Choroid plexus epithelial cell (primary cell): Measurements from ENCODE around the gene FGGY.
A peak's percentile ranks its signal among the peaks of the same experiment; 100 is the strongest.
"Not testable (repeated sequence)": the region's sequence is repeated elsewhere in the genome, so short reads cannot be mapped to it uniquely, and the experiment has no call there.

Source experiments
- DNase-seq: peaks from one replicate; pipeline ENCODE4 v3.0.0-alpha.2; 2010; ENCODE audit warnings: low read depth
- H3K4me3 ChIP-seq: 2 replicates; pipeline ENCODE4 v1.5.1; 2011; ENCODE audit warnings: low read depth, mild to moderate bottlenecking, control low read depth, low read length, moderate library complexity
- TF ChIP-seq, protein P1 (sequence below): conservative IDR thresholded peaks from 2 replicates; pipeline ENCODE4 v1.5.1; 2011; ENCODE audit warnings: low read depth, mild to moderate bottlenecking, control low read depth, inconsistent platforms, low read length, moderate library complexity

The FGGY gene

DNA sequence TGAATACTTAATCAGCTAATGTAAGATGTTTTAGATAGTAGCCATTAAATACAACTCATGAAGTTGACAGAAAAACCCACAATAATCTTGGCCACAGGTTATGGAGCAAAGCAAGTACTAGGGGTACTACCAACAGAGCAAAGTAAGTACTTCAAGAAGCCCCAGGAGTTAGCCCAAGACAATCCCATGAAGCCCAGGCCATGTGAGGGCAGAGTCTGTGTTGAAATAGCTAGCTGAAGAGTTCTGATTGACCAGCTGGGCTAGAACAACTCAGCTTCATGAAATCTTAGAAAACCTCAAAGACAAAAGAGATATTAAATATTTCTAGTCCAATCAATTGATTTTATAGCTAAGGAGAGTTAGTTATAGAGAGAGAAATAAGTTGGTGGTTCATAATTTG, 304.9 kb downstream of the FGGY start:
- TF ChIP-seq, protein P1, sequence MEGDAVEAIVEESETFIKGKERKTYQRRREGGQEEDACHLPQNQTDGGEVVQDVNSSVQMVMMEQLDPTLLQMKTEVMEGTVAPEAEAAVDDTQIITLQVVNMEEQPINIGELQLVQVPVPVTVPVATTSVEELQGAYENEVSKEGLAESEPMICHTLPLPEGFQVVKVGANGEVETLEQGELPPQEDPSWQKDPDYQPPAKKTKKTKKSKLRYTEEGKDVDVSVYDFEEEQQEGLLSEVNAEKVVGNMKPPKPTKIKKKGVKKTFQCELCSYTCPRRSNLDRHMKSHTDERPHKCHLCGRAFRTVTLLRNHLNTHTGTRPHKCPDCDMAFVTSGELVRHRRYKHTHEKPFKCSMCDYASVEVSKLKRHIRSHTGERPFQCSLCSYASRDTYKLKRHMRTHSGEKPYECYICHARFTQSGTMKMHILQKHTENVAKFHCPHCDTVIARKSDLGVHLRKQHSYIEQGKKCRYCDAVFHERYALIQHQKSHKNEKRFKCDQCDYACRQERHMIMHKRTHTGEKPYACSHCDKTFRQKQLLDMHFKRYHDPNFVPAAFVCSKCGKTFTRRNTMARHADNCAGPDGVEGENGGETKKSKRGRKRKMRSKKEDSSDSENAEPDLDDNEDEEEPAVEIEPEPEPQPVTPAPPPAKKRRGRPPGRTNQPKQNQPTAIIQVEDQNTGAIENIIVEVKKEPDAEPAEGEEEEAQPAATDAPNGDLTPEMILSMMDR: no peak

DNA sequence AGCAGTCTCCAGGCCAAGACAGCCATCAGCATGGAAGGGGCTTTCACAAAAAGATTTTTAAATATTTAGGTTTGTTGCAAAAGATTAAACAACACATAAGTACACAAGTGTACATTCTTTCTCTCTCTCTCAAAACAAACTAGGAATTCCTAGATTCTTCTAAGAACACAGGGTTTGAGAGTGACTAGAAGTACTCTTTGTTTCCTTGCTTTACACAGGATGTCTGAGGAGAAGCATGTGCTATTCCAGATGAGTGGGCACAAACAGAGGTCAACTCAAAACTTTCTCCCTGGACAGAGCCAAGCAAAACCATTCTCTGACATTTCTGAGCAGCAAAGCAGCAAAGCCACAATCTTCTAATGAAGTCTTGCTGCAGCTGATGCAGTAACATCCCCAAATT, 307.3 kb downstream of the FGGY start:
- no peak overlapping the region for H3K4me3 ChIP-seq
- DNase-seq: peak; percentile 33
- TF ChIP-seq, protein P1: no peak

More for the DNA sequence above, 304.9 kb downstream of the FGGY start:
- no peak overlapping the region for H3K4me3 ChIP-seq
- no peak for DNase-seq

DNA sequence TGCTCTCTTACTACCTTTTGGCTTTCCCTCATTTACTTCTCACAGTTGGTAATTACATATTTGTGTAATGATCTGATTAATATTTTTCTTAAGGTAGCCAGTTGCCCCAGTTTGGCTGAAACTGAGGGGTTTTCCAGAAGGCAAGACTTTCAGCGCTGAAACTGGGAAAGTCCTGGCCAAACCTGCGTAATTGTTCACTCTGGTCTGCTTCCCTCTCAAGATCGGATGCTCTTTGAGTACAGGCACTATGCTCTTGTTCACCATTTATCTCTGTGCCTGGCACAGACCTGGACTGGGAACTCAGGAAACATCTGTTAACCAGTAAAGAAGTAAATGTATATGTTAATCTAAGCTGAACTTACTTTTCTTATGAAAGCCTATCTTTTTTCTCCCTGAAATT, 308.3 kb downstream of the FGGY start:
- DNase-seq: no peak
- TF ChIP-seq, protein P1: no peak
- no peak overlapping the region for H3K4me3 ChIP-seq

DNA sequence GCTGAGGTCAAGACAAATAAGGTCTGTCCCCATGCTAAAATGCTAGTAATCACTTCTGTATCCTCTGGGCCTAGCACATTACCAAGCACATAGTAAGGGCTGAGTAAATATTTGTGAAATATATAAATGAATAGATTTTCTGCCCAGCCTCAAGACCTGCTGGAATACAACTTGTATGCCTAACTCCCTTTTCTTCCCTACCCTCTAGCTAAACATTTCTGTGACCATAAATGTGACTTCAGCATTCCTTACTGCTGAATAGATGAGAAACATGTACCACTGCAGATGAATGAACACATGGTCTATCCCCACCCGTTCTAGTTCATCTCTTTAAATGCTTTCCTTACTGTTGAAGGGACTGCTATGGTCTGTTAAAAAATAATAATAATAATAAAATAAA, 308.9 kb downstream of the FGGY start:
- peak; percentile 20 for DNase-seq
- TF ChIP-seq, protein P1: no peak
- H3K4me3 ChIP-seq: no peak overlapping the region

DNA sequence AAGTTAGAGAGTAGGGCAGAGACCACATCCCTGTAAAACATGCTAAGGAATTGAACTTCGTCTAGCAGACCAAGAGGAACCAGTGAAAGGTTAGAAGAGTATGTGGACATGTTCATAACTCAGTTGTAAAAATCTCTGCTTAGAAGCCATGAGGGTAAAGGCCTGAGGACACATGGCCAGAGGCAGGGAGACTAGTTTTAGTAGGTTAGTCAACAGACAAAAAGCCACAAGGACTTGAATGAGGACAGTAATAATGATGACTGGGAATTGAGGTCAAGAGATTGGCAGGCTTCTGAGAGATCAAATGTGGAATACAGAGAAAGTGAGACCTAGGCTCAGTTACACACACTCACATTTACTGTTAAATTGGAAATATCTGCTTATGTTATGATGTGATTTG, 312.4 kb downstream of the FGGY start:
- H3K4me3 ChIP-seq: no peak overlapping the region
- TF ChIP-seq, protein P1: no peak
- no peak for DNase-seq

DNA sequence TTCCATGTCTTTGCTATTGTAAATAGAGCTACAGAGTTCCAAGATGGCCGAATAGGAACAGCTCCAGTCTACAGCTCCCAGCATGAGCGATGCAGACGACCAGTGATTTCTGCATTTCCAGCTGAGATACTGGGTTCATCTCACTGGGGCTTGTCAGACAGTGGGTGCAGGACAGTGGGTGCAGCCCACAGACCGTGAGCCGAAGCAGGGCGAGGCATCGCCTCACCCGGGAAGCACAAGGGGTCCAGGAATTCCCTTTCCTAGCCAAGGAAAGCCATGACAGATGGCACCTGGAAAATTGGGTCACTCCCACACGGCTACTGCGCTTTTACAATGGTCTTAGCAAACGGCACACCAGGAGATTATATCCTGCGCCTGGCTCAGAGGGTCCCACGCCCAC, 313.6 kb downstream of the FGGY start:
- not testable (repeated sequence) for H3K4me3 ChIP-seq

DNA sequence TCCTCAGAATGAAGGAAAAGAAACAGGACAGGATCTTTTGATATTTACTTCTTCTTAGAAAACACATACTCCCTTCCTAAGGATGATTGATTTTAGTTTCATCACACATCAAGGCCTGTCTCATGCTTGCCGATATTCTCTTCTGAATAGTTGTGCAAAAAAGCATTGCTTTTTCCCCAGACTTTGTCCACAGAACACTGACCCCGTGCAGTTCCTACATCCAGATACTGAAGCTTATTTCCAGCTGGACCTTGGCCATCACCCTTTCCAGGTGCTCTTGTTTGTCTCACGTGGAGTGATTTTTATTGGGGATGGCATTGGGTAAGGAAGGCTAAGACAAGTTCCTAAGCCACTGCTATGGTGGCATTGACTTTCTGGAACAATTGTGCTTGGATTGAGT, 320.5 kb downstream of the FGGY start:
- H3K4me3 ChIP-seq: no peak overlapping the region
- DNase-seq: no peak
- TF ChIP-seq, protein P1: no peak

More for the DNA sequence above, 313.6 kb downstream of the FGGY start:
- not testable (repeated sequence) for DNase-seq

DNA sequence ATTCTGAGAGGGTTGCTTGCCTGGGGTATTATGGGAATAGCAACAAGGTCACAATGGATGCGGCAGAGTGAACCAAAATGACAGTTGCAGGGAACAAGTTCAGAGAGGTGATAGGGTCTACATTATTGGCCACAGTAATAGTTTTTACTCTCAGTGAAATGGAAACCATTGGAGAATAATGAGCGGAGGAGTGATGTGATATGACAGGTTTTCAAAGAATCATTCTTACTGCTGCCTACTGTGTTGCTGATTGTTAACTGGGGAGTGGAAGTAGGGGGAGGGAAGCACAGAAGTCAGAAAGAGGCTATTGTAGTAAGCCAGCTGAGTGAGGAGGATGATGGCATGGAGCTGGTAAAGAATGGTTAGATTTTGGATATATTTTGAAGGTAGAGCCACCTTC, 322.7 kb downstream of the FGGY start:
- TF ChIP-seq, protein P1: no peak
- no peak for DNase-seq

More for the DNA sequence above, 322.7 kb downstream of the FGGY start:
- H3K4me3 ChIP-seq: no peak overlapping the region
